MCF 10A (cell line): Measurements from ENCODE around the gene TCF12. TPM values are rescaled to one million over a fixed set of nuclear protein-coding genes. Genes with fewer than 3 reads are reported as not detected.
A peak's percentile ranks its signal among the peaks of the same experiment; 100 is the strongest.

Experiments used
- BruUV-seq: library from RNA; stranded (reverse); fragments of 400-500 nt; replicated peaks from 2 replicates; lab custom pipeline; 2021; lab: Mats Ljungman, UMichigan
- CTCF ChIA-PET: fragments of 300-600 bp; sonication (Branson Sonifier 250); formaldehyde crosslinking; extraction: SDS; loops from one replicate; lab custom pipeline; 2021; ENCODE audit warnings: antibody characterized with exemption, inconsistent platforms; lab: Yijun Ruan, JAX
- POLR2A ChIA-PET: fragments of 300-600, 350-650 bp; sonication (Branson Sonifier 250); formaldehyde crosslinking; extraction: SDS; loops from one replicate; lab custom pipeline; 2020; ENCODE audit warnings: antibody characterized with exemption, inconsistent platforms; lab: Yijun Ruan, JAX
- DNase-seq: peaks from one replicate; pipeline ENCODE4 v3.0.0-alpha.2; 2018; ENCODE audit not compliant: unreplicated experiment
- H3K27ac Mint-ChIP-seq: one replicate; pipeline ENCODE4 v1.8.0; 2022; ENCODE audit warnings: mild to moderate bottlenecking, low read depth, mixed read lengths; ENCODE audit not compliant: unreplicated experiment
- H3K27me3 Mint-ChIP-seq: one replicate; pipeline ENCODE4 v1.8.0; 2022; ENCODE audit warnings: mixed read lengths; ENCODE audit not compliant: insufficient read depth, unreplicated experiment
- H3K36me3 Mint-ChIP-seq: one replicate; pipeline ENCODE4 v1.8.0; 2022; ENCODE audit warnings: mild to moderate bottlenecking, moderate library complexity, mixed read lengths; ENCODE audit not compliant: insufficient read depth, unreplicated experiment
- H3K4me1 Mint-ChIP-seq: one replicate; pipeline ENCODE4 v1.8.0; 2022; ENCODE audit warnings: mixed read lengths; ENCODE audit not compliant: insufficient read depth, unreplicated experiment
- H3K4me3 Mint-ChIP-seq: one replicate; pipeline ENCODE4 v1.8.0; 2022; ENCODE audit warnings: mild to moderate bottlenecking, moderate library complexity, mixed read lengths; ENCODE audit not compliant: unreplicated experiment
- H3K9me3 Mint-ChIP-seq: one replicate; pipeline ENCODE4 v1.8.0; 2022; ENCODE audit warnings: mixed read lengths; ENCODE audit not compliant: unreplicated experiment
- intact Hi-C: fragments of 100-400 bp; cut with micrococcal nuclease; formaldehyde crosslinking; loops from 2 replicates; pipeline ENCODE4 v1.14.1; 2022
- total RNA-seq: library from RNA; stranded (reverse); gene quantifications from 2 replicates; pipeline ENCODE4 v1.2.3, GENCODE V29; 2022
- TF ChIP-seq, protein P1 (sequence below): fragments of 200-600 bp; IDR thresholded peaks from one replicate; pipeline ENCODE4 v1.8.0; 2022; ENCODE audit warnings: antibody characterized with exemption, mild to moderate bottlenecking; ENCODE audit not compliant: unreplicated experiment

Gene TCF12
- total RNA-seq, 1 experiment from 2014 or later: 140 TPM

DNA sequence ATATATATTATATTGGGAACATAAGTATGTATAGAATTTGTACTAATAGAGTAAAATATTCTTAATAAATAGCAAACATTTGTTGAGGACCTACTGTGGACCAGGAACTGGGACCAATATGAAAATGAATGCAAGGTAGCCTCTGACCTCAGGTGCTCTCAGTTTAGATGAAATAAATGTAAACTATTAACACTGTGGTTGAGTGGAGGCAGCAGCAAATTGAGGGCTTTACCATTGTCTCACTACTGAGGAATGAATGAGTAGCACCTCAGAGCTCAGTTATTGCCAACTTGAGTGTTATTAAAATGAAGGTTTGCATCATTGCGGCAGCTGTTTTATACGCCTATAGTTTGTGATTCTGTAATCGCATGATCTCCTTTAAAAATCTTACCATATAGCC lies 366.9 kb downstream of the TCF12 start:
- TF ChIP-seq, protein P1, sequence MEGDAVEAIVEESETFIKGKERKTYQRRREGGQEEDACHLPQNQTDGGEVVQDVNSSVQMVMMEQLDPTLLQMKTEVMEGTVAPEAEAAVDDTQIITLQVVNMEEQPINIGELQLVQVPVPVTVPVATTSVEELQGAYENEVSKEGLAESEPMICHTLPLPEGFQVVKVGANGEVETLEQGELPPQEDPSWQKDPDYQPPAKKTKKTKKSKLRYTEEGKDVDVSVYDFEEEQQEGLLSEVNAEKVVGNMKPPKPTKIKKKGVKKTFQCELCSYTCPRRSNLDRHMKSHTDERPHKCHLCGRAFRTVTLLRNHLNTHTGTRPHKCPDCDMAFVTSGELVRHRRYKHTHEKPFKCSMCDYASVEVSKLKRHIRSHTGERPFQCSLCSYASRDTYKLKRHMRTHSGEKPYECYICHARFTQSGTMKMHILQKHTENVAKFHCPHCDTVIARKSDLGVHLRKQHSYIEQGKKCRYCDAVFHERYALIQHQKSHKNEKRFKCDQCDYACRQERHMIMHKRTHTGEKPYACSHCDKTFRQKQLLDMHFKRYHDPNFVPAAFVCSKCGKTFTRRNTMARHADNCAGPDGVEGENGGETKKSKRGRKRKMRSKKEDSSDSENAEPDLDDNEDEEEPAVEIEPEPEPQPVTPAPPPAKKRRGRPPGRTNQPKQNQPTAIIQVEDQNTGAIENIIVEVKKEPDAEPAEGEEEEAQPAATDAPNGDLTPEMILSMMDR: no peak
- Mint-ChIP-seq H3K27ac (no peak overlapping the region), H3K9me3 (no peaks in the 10 kb centered on the region), H3K4me3 (no peak overlapping the region), H3K27me3 (no peaks in the 10 kb centered on the region), H3K4me1 (no peaks in the 10 kb centered on the region), H3K36me3 (peaks cover 59% of the 10 kb centered on the region)
- DNase-seq: no peak
- ChIA-PET POLR2A (interaction anchor here (1.3 kb wide), 1 partner anchor 13 kb away, joined by 3 read pairs; no protein-coding TSS in a partner anchor), CTCF (interaction anchor here (0.5 to 1.2 kb wide), 2 partner anchors 21 to 242 kb away, joined by 3 read pairs; no protein-coding TSS in a partner anchor)
- BruUV-seq: no TSS peak
- intact Hi-C loops: no loop called here

DNA sequence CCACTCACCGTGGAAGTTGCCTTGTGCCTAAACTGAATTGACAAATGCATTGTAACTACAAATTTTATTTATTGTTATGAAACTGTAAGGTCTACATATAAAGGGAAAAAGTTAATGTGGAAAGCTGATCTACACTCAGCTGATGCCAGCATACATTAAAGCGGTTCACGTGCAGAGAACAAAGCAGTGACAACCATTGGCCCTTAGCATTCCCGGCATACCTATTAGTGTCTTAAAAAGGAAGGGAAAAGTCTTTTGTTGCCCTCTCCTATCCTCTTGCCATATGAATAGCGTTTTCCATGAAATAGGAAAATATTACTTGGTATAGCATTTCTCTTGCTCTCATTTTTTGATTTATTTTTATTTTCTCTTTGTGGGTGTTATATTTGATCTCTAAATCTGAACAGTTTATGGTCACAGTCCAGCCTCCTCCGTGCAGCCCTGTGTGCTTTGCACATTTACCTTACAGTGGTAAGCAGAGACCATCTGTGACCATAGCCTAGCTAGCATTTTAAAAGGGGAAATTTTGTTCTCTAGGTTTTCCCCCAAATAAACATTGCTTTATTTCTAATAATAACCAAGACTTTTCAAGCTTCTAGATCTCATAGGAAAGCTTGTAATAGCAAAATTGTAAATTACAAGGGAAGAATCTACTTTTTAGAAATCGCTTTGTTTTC lies 368.1 kb downstream of the TCF12 start:
- BruUV-seq: TSS peak; percentile 28
- CTCF ChIA-PET: interaction anchor here (0.6 kb wide), 1 partner anchor 791 kb away, joined by 3 read pairs; no protein-coding TSS in a partner anchor
- intact Hi-C loops: no loop called here
- no peak for DNase-seq
- TF ChIP-seq, protein P1: no peak
- H3K4me3 Mint-ChIP-seq: no peak overlapping the region
- peaks cover 56% of the 10 kb centered on the region for H3K36me3 Mint-ChIP-seq
- H3K4me1 Mint-ChIP-seq: no peaks in the 10 kb centered on the region
- POLR2A ChIA-PET: interaction anchor here (1.3 kb wide), 1 partner anchor 14 kb away, joined by 3 read pairs; no protein-coding TSS in a partner anchor
- H3K27ac Mint-ChIP-seq: no peak overlapping the region
- no peaks in the 10 kb centered on the region for H3K27me3 Mint-ChIP-seq
- no peaks in the 10 kb centered on the region for H3K9me3 Mint-ChIP-seq

DNA sequence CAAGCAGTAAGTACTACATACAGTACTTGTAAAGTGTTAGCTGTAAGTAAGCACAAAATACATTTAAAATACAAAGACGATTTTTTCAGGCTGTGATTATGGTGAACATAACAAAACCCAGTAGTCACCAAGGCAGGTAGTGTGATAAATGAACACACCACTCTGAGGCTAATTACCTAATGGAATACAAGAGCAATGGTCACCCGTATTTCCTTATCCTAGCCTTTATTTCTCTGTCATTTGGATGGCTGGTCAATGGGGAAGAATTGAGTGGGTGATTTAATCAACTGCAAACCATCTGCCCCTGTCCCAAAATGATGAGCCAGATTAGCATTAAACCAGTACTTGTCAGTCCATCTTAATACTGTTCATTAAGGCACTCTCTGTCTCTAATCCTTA lies 368.7 kb downstream of the TCF12 start:
- ChIA-PET CTCF (no interaction called here), POLR2A (no interaction called here)
- Mint-ChIP-seq H3K9me3 (no peaks in the 10 kb centered on the region), H3K36me3 (peaks cover 56% of the 10 kb centered on the region), H3K4me1 (no peaks in the 10 kb centered on the region), H3K4me3 (no peak overlapping the region), H3K27me3 (no peaks in the 10 kb centered on the region), H3K27ac (no peak overlapping the region)
- no peak for DNase-seq
- intact Hi-C loops: no loop called here
- no TSS peak for BruUV-seq
- TF ChIP-seq, protein P1: no peak

DNA sequence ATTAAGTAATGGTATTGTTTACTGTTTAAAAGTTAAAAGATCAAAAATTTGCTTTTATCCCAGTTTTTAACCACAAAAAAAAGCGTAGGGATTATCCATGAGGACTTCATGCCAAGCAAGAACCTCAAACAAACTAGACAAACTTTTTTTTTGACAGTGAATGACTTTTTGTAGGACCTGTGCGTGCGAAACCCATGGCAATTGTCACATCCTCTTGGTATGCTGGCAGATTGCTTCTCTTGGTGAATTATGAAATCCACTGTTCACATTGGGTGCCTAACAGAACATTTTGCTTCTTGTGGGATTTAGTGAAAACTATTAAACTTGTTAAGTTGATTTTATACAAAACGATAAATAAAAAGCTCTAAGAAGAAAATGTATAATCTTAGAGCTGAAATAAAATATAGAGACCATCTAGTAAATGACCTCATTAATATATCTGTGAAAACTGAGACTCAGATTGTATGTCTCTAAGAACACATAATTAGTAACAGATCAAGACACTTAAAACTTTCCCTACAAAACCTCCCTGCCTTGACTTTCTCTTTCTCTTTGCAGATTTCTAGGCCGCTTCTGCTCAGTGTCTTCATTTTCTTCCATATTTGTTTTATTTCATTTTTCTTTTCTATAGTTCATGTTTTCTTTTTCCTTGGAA lies 370.6 kb downstream of the TCF12 start:
- CTCF ChIA-PET: interaction anchor here (0.6 to 1.0 kb wide), 3 partner anchors 9 to 24 kb away, joined by 3 read pairs; no protein-coding TSS in a partner anchor
- intact Hi-C loops: no loop called here
- H3K36me3 Mint-ChIP-seq: peaks cover 44% of the 10 kb centered on the region

More for the DNA sequence above, 370.6 kb downstream of the TCF12 start:
- no peaks in the 10 kb centered on the region for H3K9me3 Mint-ChIP-seq
- DNase-seq: no peak
- TF ChIP-seq, protein P1: no peak
- BruUV-seq: no TSS peak
- no peaks in the 10 kb centered on the region for H3K4me1 Mint-ChIP-seq
- H3K4me3 Mint-ChIP-seq: no peak overlapping the region
- no peak overlapping the region for H3K27ac Mint-ChIP-seq
- no peaks in the 10 kb centered on the region for H3K27me3 Mint-ChIP-seq
- POLR2A ChIA-PET: no interaction called here
